Endothelial cell (in vitro differentiated cells): ENCODE data around the gene TFPI2. TPM values are rescaled to one million over a fixed set of nuclear protein-coding genes. Genes with fewer than 3 reads are reported as not detected.
"Not testable (repeated sequence)": the region's sequence is repeated elsewhere in the genome, so short reads cannot be mapped to it uniquely, and the experiment has no call there.

Experiments
- DNase-seq: peaks from one replicate; pipeline ENCODE4 v3.0.0; 2021; ENCODE audit warnings: low spot score
- H3K27ac Mint-ChIP-seq: one replicate; pipeline ENCODE4 v1.8.0; 2021; ENCODE audit warnings: mixed read lengths, inconsistent platforms; ENCODE audit not compliant: unreplicated experiment
- H3K27me3 Mint-ChIP-seq: one replicate; pipeline ENCODE4 v1.8.0; 2021; ENCODE audit warnings: mild to moderate bottlenecking, moderate library complexity, mixed read lengths, inconsistent platforms; ENCODE audit not compliant: unreplicated experiment
- H3K36me3 Mint-ChIP-seq: one replicate; pipeline ENCODE4 v1.8.0; 2021; ENCODE audit warnings: mild to moderate bottlenecking, low read depth, mixed read lengths, inconsistent platforms; ENCODE audit not compliant: unreplicated experiment
- H3K4me1 Mint-ChIP-seq: one replicate; pipeline ENCODE4 v1.8.0; 2021; ENCODE audit warnings: mild to moderate bottlenecking, mixed read lengths, inconsistent platforms; ENCODE audit not compliant: unreplicated experiment
- H3K4me3 Mint-ChIP-seq: one replicate; pipeline ENCODE4 v1.8.0; 2021; ENCODE audit warnings: mild to moderate bottlenecking, mixed read lengths, inconsistent platforms; ENCODE audit not compliant: unreplicated experiment
- H3K9me3 Mint-ChIP-seq: one replicate; pipeline ENCODE4 v1.8.0; 2021; ENCODE audit warnings: mixed read lengths, inconsistent platforms; ENCODE audit not compliant: unreplicated experiment
- total RNA-seq: library from RNA; stranded (reverse); fragmentation: NEBNext Ultra II Directional; extraction: Animal tissue kit (Norgen Biotek cat#: 25700); gene quantifications from one replicate; pipeline ENCODE4 v1.2.1, GENCODE V29; 2021; ENCODE audit not compliant: unreplicated experiment
- TF ChIP-seq, protein P1 (sequence below): fragments of 200-600 bp; sonication (generic); IDR thresholded peaks from one replicate; pipeline ENCODE4 v1.5.0; 2021; ENCODE audit warnings: antibody characterized with exemption; ENCODE audit not compliant: unreplicated experiment

The TFPI2 gene
- total RNA-seq, 1 donor from 2014 or later = 1.9 TPM

DNA sequence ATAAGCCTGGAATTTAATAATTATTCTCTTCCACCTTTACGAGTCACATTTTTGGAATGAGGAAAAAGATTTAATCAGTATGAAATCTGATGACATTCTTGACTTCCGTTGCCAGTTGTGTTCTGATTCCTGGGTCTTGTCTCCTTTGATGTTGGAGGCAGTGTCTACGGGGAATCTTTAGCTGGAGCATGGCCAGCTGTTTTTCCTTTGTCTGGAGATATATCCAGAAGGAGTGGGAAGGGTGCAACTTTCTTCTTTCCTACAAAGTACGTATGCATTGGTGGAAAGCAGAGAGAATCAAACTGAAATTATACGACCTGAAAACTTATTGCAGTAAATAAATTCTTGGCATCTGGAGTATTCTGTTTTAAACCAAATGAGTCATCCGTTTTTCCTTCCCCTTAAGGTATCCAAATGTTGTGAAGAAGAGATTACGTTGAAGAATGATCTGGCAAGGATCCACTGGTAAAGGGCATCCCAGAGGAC, 24.1 kb upstream of the TFPI2 start:
- H3K4me3 Mint-ChIP-seq = no peak overlapping the region
- no peaks in the 10 kb centered on the region for H3K9me3 Mint-ChIP-seq
- H3K27me3 Mint-ChIP-seq = no peaks in the 10 kb centered on the region
- H3K36me3 Mint-ChIP-seq = no peaks in the 10 kb centered on the region
- DNase-seq = no peak
- TF ChIP-seq, protein P1, sequence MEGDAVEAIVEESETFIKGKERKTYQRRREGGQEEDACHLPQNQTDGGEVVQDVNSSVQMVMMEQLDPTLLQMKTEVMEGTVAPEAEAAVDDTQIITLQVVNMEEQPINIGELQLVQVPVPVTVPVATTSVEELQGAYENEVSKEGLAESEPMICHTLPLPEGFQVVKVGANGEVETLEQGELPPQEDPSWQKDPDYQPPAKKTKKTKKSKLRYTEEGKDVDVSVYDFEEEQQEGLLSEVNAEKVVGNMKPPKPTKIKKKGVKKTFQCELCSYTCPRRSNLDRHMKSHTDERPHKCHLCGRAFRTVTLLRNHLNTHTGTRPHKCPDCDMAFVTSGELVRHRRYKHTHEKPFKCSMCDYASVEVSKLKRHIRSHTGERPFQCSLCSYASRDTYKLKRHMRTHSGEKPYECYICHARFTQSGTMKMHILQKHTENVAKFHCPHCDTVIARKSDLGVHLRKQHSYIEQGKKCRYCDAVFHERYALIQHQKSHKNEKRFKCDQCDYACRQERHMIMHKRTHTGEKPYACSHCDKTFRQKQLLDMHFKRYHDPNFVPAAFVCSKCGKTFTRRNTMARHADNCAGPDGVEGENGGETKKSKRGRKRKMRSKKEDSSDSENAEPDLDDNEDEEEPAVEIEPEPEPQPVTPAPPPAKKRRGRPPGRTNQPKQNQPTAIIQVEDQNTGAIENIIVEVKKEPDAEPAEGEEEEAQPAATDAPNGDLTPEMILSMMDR = no peak
- peaks cover 16% of the 10 kb centered on the region for H3K4me1 Mint-ChIP-seq
- no peak overlapping the region for H3K27ac Mint-ChIP-seq

GRCh38 chr7:93913197-93913596, 22.6 kb upstream of the TFPI2 start:
- TF ChIP-seq, protein P1 = no peak
- peak overlapping the region; percentile 79 for H3K27ac Mint-ChIP-seq
- no peak for DNase-seq
- H3K27me3 Mint-ChIP-seq = peaks cover under 1% of the 10 kb centered on the region
- H3K4me3 Mint-ChIP-seq = no peak overlapping the region
- H3K9me3 Mint-ChIP-seq = no peaks in the 10 kb centered on the region
- H3K4me1 Mint-ChIP-seq = peaks cover 16% of the 10 kb centered on the region
- H3K36me3 Mint-ChIP-seq = no peaks in the 10 kb centered on the region

DNA sequence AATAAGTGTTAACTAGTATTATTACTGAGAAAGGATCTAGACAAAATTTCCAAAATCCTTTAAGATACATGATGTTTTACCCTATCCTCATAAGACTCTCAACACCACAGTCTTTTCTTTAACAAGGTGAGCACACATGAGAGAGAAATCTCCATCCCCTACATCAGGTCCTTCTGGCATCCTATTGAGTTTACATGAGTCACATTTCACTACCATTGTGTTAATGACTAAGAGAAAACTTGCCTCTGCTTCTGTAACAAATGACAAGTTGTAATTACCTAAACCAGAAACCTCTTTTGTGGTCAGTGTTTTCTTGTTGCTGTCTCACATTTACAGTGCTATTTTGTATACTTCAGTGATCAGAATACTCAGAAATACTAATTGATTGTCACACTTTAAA, 21.1 kb upstream of the TFPI2 start:
- not testable (repeated sequence) for H3K27me3 Mint-ChIP-seq, H3K9me3 Mint-ChIP-seq, H3K27ac Mint-ChIP-seq, DNase-seq, H3K4me3 Mint-ChIP-seq, H3K36me3 Mint-ChIP-seq
- H3K4me1 Mint-ChIP-seq = peaks cover 16% of the 10 kb centered on the region

- H3K27me3 Mint-ChIP-seq, H3K27ac Mint-ChIP-seq, H3K4me3 Mint-ChIP-seq, DNase-seq, H3K9me3 Mint-ChIP-seq, H3K36me3 Mint-ChIP-seq: not testable (repeated sequence)
- H3K4me1 Mint-ChIP-seq = peaks cover 16% of the 10 kb centered on the region
Observed at GRCh38 chr7:93911242-93911641, 20.7 kb upstream of the TFPI2 start.

DNA sequence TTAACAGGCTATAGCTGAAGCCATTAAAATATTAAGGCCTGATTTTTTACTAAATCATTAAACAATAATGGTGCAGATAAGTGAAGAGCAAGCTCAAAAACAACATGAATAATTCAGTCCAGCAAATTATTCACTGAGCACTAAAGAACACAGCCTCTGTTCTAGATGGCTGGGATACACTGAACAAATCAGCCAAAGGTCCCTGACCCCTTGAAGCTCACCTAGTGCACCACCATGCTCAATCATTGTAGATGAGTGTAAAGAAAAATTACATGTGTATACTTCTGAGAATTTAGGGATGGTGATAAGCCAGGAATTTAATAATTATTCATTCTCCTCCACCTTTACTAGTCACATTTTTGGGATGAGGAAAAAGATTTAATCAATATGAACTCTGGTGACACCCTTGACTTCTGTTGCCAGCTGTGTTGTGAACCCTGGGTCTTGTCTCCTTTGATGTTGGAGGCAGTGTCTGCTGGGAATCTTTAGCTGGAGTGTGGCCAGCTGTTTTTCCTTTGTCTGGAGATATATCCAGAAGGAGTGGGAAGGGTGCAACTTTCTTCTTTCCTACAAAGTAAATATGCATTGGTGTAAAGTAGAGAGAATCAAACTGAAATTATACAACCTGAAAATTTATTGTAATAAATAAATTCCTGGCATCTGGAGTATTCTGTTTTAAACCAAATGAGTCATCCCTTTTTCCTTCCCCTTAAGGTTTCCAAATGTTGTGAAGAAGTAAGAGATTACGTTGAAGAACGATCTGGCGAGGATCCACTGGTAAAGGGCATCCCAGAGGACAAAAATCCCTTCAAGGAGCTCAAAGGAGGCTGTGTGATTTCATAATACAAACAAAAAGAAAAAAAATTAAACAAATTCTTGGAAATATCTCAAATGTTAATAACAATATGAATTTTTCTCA, 19.8 kb upstream of the TFPI2 start:
- no peak for DNase-seq
- TF ChIP-seq, protein P1 = no peak
- peaks cover 16% of the 10 kb centered on the region for H3K4me1 Mint-ChIP-seq
- H3K27ac Mint-ChIP-seq = no peak overlapping the region
- H3K27me3 Mint-ChIP-seq = peaks cover 2% of the 10 kb centered on the region
- no peaks in the 10 kb centered on the region for H3K9me3 Mint-ChIP-seq
- no peak overlapping the region for H3K4me3 Mint-ChIP-seq
- H3K36me3 Mint-ChIP-seq = no peaks in the 10 kb centered on the region

DNA sequence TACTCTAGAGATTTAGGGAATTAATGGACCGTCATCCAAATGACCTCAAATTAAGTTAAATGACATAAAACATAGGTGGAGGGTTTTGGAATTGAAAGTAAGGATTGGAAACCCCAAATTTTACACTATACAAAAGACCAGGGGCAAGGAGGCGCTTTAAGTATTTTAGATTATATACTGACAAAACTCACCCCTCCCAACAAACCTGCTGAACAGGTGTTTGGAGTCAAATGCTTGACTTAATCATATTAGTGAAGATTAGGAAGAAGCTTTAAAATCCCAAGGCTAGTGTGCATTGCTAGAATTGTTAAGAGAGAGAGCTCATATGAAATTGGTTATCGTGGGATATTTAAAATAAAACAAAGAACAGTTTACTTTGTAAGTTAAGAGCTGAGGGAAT, 15.7 kb upstream of the TFPI2 start, which contains the start of gene GNGT1:
Gene GNGT1, plus strand, starts transcription at position 301 of the 400 bp plus-strand sequence. CDS start 180 bp downstream, outside the sequence.
- Mint-ChIP-seq H3K4me1 (peaks cover 7% of the 10 kb centered on the region), H3K4me3 (no peak within 1 kb of the TSS), H3K9me3 (no peaks in the 10 kb centered on the region), H3K36me3 (no peaks in the 10 kb centered on the region), H3K27me3 (peaks cover 2% of the 10 kb centered on the region), H3K27ac (no peak within 1 kb of the TSS)
- no peak for DNase-seq
- TF ChIP-seq, protein P1 = no peak
